ENCODE measurements around the gene IFNL1. TPM values are rescaled to one million over a fixed set of nuclear protein-coding genes. Genes with fewer than 3 reads are reported as not detected.
"Not testable (repeated sequence)": the region's sequence is repeated elsewhere in the genome, so short reads cannot be mapped to it uniquely, and the experiment has no call there.

Gene IFNL1
- total RNA-seq, 1 donor from 2014 or later: not detected

DNA sequence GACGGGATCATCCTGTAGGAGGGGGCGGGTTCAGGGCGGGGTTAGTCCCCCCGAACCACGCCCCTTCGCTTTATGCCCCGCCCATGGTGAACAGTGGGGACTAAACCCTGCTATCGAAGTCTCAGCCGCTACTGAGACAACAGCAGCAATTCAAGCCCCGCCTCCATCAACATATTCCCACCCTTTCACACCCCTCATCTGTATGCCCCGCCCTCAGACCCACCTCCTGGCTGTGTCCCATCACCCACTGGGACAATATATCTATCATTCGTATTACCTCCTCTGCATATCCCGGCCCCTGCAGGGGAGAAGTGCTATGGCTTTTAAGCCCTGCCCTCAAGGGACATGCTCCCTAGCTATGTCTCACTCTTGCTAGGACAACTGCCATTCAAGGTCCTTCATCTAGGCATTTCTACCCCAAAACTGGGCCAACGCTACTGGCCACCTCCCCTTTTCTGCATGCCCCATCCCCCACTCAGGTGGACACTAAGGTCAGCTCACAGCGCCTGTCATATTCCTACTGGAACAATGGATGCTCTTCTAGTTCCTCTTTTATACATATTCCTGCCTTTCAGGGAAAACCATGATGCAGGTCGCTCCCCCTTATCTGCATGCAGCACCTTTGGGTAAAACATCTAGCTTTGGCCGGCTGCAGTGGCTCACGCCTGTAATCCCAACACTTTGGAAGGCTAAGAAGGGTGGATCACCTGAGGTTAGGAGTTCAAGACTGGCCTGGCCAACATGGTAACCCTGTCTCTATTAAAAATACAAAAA lies 12.5 kb downstream of the IFNL1 start:
- DNase-seq (ENCODE audit: low spot score): no peak

DNA sequence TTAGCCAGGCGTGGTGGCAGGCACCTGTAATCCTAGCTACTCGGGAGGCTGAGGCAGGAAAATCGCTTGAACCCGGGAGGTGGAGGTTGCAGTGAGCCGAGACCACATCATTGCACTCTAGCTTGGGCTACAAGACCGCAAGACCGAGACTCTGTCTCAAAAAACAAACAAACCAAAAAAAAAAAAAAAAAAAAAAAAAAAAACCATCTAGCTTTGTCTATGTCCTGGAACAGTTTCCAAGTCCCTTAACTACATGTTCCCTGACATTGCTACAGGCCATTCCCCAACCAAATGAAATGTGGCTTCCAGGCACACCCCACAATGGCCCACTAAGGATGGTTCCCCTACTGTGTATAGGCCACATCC lies 13.1 kb downstream of the IFNL1 start:
- not testable (repeated sequence) for DNase-seq (ENCODE audit: low spot score)

DNA sequence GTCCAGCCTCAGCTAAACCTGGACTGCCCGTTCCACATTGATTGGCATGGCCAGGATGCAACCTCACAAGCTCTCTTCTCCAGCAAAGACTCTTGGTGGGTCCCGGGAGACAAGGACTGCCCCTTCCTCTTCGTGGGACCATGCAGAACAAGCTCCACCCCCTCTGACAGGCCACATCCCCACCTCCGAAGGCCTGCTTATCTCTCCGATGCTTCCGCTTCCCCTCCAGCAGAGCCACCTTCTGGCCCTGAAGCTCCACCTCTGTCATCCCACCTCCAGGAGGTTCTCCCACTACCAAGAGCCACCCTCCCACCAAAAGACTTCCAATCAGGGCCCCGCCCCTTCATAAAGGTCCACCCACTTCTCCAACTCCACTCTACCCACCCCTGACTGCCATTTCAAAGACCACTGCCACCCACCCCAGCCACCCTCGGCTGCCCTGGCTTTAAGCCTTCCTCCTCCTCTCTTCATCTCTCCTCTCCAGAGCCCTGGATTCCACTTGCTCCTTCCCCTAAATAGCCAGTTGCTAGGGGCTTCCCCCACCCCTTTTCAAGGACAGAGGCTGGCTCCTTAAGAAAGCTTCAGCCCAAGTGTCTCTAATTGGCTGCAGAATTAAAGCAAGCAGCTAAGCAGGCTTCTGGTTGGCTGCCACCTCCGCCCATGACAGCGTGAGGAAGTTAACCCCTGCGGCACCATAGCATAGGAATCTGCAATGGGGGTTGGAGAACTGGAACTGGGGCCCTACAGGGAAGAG lies 14.5 kb downstream of the IFNL1 start:
- no peak for DNase-seq (ENCODE audit: low spot score)

DNA sequence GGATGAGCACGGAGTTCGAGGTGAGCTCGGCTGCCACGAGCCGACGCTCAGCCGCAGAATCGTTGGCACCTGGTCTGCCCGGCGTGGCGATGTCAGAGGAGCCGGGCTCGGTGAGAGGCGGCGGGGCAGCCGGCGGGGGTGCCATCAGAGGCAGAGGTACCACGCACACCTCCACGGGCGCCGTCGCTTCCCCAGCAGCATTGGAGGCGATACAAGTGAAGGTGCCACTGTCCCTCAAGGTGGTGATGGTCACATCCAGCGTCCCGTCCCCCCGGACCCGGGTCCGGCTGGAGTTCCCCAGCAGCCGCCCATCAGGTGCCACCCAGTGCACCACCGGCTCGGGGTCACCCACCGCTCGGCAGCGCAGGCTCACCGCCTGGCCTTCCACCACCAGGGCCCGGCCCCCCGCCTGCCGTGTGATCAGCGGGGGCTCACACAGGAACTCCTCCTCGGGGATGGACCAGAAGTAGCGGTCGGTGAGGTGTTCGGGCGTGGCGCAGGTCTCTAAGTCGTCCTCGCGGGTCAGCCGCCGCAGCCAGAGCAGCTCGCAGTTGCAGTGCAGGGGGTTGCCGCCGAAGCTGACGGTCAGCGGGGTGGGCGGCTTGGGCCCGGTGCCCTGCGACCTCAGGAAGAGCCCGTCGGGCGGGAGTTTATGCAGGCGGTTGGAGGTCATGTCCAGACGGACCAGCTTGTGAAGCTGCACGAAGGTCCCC lies 18.0 kb downstream of the IFNL1 start:
- DNase-seq (ENCODE audit: low spot score): no peak

DNA sequence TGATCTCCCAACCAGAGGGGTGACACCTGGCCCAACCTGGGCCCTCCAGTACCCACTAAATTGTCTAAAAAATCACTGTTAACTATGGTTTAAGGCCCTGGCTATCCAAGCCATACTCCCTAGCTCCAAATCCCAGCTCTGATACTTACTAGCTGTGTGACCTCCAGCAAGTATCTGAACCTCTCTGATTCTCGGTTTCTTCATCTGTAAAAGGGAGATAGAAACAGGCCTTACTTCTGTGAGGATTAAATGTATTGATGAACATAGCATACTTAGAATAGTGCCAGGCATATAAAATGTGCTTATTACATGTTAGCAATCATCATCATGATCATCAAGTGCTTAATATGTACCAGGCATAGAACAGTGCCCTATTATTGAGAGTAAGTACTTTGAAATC lies 19.7 kb downstream of the IFNL1 start:
- no peak for DNase-seq (ENCODE audit: low spot score)

DNA sequence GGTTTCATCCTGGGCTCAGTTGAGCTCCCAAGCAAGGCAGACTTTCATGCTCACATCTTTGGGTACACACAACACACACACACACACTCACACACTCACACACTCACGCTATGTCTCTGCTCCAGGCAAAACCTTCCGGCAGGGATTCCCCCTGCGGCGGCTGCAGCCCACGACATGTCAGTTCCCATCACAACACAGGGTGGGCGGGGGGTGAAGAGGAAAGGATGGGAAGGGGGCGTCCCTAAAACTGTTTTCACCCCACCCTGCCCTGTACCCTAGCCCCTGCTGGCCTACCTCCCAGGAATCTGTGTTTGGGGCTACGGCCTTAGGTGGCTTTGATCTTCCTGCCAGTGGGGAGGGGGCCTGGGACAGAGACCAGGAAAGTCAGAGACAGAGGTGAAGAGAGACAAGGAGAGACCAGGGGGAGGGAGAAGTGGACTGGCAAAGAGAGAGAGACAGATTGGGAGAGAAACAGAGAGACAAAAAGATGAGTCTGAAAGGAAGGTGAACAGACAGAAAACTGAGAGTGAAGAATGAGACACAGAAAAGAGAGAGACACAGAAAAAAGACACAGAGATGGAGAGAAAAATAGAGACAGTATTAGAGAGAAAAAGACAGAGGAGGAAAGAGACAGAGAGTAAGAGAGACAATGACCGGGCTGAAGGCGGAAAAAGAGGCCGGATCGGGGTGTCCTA lies 20.6 kb downstream of the IFNL1 start:
- no peak for DNase-seq (ENCODE audit: low spot score)

DNA sequence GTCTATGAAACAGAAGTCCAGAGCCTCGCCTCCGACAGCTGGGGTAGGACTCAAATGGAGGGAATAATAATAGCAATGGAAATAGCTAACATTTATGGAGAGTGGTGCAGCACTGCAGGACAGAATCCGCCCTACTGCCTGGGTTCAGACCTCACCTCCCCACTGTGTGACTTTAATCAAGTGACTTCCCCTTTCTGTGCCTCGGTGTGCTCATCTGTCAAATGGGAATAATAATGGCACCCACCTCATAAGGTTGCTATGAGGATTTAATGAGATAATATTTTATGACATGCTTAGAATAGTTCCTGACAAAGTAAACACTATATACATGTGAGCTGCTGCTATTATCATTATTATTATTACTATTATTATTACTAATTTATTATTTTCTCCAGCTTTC lies 21.3 kb downstream of the IFNL1 start:
- DNase-seq (ENCODE audit: low spot score): no peak

DNA sequence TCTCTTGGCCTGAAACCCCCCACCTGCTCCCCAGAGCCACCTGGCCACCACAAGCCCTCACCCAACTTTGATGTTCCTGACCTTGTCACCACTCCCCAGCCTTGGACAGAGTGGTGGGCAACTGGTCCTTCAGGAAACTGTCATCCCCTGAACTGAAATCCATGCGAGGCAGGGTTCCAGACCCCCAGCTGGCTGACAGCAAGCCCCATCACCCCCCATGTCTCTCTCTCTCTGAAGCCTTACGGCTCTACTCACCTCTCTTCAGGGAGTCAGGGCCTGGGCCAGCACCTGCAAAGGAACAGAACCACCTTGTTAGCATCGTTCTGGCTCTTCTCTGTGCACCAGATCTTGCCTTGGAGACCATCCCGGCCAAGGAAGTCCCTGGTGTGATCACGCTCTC lies 21.9 kb downstream of the IFNL1 start:
- no peak for DNase-seq (ENCODE audit: low spot score)

DNA sequence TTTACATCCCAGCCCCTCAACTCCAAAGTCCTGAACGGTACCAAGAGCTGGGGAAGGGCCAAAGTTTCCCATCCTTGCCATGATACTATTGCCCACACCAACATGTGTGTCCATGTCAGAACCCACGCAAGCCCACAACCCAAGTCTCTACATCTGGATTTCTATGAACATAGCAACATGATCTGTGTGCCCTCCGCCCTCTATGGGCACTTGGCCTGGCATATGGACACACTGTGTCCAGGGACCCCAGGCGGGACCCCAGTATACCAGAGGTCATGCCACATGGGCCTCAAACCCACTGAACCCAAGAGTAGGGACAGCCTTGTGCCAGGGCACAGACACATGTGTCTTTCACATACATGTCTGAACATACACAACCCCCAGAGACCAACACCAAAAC lies 22.5 kb downstream of the IFNL1 start:
- DNase-seq (ENCODE audit: low spot score): no peak

DNA sequence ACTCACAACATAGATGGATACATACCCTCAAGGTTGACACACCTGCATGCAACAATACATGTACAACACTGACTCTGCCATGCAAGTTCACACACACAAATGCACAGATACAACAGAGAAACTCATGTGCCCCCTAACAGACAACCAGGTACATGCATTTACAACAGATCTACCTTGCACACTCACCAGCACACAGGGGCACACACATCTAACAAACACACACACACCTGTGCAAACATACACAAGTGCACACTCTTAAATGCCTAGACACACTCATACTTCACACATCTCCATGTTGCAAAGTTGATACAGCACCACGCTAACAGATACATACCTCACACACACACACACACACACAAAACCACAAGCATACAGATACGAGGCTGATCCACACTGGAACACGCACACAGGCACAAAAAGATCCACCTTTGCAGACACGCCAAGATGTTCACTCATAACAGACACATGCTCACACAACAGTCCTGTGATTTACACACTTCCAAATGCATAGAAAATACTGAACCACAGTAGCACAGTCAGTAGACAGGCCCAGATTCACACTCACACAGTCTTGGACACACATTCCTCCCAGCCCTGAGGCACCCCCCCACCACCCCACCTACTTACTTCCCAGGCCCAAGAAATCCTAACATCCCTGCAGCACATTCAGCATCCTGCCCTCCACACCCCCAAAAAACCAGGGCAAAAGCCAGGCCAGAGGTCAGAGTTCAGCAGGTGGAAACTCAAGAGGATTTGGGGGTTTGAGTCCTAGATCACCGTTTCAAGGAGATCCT lies 23.1 kb downstream of the IFNL1 start:
- no peak for DNase-seq (ENCODE audit: low spot score)

DNA sequence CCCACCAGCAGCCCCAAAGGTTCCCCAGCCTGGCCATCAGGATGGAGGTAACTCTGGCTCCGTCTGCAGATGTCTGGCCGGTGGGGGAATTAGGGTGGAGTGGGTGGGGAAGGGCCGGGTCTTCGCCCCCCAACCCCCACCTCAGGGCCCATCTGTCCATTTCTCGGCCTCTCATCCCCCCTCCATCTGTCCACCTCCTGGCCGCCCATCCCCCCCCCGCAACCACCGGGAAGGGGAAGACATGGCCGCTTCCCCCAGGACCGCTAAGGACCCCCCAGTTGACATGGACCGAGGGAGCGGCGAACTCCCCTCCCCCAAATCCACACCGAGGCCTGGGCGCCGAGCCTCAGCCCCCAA lies 23.7 kb downstream of the IFNL1 start:
- DNase-seq (ENCODE audit: low spot score): no peak

DNA sequence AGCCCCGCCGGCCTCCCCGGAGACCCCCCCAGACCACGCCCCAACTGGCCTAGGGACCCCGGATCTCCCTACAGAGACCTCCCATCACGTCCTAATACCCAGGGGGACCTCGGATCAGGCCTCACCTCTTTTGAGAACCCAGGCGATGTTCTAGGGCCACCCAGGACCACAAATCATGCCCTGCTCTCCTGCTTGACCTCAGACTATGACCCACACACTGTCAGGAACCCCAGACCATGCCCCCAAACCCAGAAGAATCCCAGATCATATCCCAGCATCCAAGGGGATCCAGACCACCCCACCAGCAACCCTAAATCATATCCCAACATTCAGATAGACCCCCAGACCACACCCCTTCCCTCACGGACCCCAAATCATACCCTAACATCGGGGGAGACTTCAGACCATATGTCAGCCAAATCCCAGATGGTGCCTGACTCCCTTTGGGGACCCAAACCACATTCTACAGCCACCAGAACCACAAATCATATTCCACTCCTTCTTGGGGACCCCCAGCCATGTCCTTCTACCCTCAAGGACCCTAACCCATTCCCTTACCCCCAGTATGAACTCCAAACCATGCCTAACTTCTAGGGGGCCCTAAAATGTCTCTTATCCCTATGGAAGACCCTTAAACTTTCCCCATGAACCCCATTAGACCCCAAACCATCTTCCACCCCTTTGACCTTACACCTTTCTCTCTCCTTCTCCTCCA lies 25.1 kb downstream of the IFNL1 start:
- no peak for DNase-seq (ENCODE audit: low spot score)

DNA sequence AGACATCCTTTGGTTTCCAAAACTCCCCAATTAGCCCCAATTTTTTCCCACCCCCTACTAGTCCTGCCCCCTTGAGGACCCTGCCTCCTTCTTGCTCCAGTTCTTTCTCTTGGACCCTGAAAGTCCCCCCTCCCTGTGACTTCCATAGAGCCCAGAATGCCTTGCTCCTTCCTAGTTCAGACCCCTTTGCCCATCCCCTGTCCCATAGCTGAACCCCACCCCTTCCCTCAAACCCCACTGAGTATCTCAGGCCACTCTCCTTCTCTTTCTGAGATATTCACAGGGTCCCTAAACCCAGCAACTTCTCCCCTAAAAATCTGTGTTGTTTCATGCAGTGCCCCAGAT lies 25.6 kb downstream of the IFNL1 start:
- no peak for DNase-seq (ENCODE audit: low spot score)

DNA sequence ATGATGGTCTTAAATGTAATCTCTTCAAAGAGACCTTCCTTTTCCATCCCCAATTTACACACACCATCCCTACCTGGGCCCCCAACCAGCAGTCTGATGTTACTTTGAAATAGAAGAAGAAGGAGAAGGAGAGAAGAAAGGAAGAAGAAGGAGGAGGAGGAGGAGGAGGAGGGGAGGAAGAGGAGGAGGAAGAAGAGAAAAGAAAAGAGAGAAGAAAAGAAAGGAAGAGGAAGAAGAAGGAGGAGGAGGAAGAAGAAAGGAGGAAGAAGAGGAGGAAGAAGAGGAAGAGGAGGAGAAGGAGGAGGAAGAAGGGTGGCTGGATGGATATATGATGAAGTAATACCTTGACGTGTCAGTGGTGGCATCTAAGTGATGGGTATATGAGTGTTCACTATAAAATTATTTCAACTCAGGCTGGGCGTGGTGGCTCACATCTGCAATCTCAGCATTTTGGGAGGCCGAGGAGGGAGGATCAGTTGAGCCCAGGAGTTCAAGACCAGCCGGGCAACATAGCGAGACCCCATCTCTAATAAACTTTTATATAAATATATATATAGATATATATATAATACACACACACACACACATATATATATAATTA lies 28.1 kb downstream of the IFNL1 start:
- no peak for DNase-seq (ENCODE audit: low spot score)

DNA sequence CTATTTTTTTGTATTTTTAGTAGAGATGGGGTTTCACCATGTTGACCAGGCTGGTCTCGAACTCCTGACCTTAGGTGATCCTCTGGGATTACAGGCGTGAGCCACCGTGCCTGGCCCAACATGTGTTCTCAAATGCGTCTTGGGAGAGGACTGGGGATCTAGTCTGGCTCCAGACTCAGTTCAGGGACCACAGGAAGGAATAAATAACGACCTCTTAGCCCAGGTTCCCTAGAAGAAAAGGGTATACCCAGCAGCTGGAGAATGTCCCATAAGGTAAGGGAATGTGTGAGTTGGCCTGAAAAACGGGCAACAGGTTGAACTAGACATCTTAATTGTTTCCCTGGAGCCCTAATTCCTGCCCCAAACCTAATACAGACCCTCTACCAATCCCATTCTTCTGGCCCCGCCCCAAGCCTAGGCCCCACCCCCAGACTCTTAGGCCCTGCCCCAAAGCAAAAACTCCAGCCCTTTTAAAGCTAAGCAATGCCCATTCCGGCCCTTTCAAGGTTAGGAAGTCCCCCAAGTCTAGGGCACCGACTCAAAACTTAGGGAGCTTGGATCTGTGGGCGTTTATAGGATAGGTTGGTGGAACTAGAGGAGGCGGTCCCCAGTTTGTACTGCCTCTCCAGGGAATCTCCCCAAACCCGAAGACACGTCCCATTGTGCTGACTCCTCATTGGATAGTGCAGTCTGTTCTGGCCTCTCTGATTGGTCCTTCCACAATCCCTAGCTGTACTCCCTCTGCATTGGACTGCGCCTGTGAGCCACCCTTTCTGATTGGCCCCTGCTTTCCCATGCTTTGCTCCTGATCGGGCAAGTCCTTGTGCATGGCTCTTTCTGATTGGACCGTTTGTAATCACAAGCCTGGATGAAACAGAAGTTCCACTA lies 29.8 kb downstream of the IFNL1 start:
- DNase-seq (ENCODE audit: low spot score): no peak

DNA sequence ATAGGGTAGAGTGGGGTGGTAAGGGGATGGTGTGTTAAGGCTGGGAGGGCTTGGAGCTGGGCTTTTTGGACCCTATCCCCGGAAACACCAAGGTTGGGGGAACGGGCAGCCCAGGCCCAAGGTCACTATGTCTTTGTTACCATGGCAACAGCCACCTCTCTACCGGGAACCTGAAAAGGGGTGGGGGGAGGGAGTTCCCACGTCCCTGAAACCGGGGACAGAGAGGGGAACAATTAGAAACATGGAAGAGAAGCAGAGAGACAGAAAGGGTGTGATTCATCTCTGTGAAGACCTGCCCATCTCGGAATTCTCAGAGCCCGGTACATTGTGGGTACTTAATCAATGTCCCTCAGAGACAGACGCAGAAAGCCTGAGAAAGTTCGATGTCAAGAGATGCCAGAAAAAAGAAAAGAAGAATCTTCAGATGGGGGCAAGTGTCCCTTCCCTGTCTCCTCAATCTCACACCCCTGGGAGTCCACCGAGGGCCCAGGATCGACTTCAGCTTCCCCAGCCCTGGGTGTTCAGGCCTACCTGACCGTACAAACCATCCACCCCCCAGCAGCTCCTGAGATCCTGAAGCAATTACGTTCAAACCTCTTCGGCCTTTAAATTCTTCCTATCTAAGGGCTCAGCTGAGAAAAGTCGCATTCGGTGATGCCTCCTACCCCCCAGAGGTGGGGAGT lies 31.3 kb downstream of the IFNL1 start:
- no peak for DNase-seq (ENCODE audit: low spot score)

DNA sequence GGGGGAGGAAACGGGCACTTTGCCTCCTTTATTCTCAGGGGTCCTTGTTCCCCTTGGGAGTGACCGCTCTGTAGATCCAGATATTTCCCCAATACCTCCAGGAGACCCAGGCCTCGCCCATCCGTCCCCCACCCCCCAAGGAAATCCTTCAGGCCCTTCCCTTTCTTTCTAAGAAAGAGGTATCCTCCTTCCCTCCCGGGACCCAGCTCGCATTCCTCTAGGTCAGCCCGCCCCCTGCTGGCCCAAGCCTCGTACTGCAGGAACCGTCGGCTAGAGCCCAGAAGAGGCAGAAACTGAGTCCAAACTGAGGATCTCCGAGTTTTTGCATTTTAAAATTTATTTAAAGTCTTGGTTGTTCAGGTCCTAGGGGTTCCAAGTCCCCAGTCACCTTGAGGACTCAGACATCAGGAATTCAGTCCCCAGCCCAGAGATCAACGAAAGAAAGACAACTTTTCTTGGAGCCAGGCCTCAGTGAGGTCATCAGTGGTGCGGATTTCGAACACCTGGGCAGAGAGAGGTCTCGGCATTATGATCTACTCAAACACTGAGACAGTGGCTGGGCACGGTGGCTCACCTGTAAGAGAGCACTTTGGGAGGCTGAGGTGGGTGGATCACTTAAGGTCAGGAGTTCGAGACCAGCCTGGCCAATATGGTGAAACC lies 32.0 kb downstream of the IFNL1 start:
- peak; percentile 90 for DNase-seq (ENCODE audit: low spot score)

DNA sequence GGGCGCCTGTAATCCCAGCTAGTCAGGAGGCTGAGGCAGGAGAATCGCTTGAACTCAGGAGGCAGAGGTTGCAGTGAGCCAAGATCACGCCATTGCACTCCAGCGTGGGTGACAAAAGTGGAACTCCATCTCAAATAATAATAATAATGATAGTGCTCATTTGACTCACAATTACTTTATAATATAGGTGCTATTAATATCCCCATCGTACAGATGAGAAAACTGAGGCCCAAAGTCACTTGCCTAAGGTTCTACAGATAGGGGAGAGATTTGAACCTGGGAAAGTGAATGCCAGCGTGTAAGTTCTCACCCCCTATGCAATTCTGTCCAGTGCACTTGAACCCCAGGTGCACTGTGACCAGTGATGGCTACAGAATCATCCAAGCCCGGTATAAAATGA lies 33.7 kb downstream of the IFNL1 start:
- no peak for DNase-seq (ENCODE audit: low spot score)
